Activated CD8-positive, alpha-beta memory T cell treated with anti-CD3 and anti-CD28 coated beads, Interleukin-2, amount 50 U/mL, for 4 hours (primary cell): ENCODE results near the gene KAZN.

Experiments used
- DNase-seq: peaks from one replicate; pipeline ENCODE4 v3.0.0-alpha.2; 2020

The KAZN gene

GRCh38 chr1:14803002-14803789, 204.7 kb downstream of the KAZN start:
- no peak for DNase-seq

- DNase-seq: no peak
These were observed 206.1 kb downstream of the KAZN start for GRCh38 chr1:14804626-14805025.

GRCh38 chr1:14806772-14807171, 208.3 kb downstream of the KAZN start:
- no peak for DNase-seq

GRCh38 chr1:14808768-14809167, 210.3 kb downstream of the KAZN start:
- DNase-seq: no peak

GRCh38 chr1:14809191-14809981, 210.9 kb downstream of the KAZN start:
- DNase-seq: no peak

GRCh38 chr1:14810595-14811361, 212.3 kb downstream of the KAZN start:
- no peak for DNase-seq

- DNase-seq: no peak
These were observed 213.1 kb downstream of the KAZN start for GRCh38 chr1:14811573-14811972.

GRCh38 chr1:14812189-14812588, 213.7 kb downstream of the KAZN start:
- no peak for DNase-seq

GRCh38 chr1:14815175-14815877, 216.8 kb downstream of the KAZN start:
- no peak for DNase-seq

GRCh38 chr1:14817223-14818170, 219.0 kb downstream of the KAZN start:
- no peak for DNase-seq

GRCh38 chr1:14820295-14821085, 222.0 kb downstream of the KAZN start:
- no peak for DNase-seq

- no peak for DNase-seq
These were observed 224.0 kb downstream of the KAZN start for GRCh38 chr1:14822493-14822892.

GRCh38 chr1:14822996-14823395, 224.5 kb downstream of the KAZN start:
- no peak for DNase-seq

GRCh38 chr1:14824314-14824915, 225.9 kb downstream of the KAZN start:
- DNase-seq: no peak

GRCh38 chr1:14825396-14825795, 226.9 kb downstream of the KAZN start:
- DNase-seq: no peak

- no peak for DNase-seq
These were observed 227.7 kb downstream of the KAZN start for GRCh38 chr1:14826172-14826636.

GRCh38 chr1:14826731-14827326, 228.3 kb downstream of the KAZN start:
- DNase-seq: no peak

- no peak for DNase-seq
These were observed 229.4 kb downstream of the KAZN start for GRCh38 chr1:14827870-14828269.

GRCh38 chr1:14828665-14829064, 230.2 kb downstream of the KAZN start:
- no peak for DNase-seq

GRCh38 chr1:14835725-14836124, 237.2 kb downstream of the KAZN start:
- no peak for DNase-seq
